Stimulated activated CD4-positive, alpha-beta T cell treated with anti-CD3 and anti-CD28 coated beads, Interleukin-1b, Interleukin-23, amount 100 ng/mL, for 1 hour (primary cell): Measurements from ENCODE around the gene GTF2E1.

ENCODE experiments used
- DNase-seq, 2 donors: peaks; one replicate each; pipeline ENCODE4 v3.0.0-alpha.2; 2020; ENCODE audit warnings: low read depth in 2 of 2

The GTF2E1 gene

GRCh38 chr3:120798346-120798745, 55.8 kb downstream of the GTF2E1 start:
- no peak for DNase-seq

- no peak for DNase-seq
These were observed 58.1 kb downstream of the GTF2E1 start for GRCh38 chr3:120800625-120801024.

- DNase-seq = no peak
These were observed 58.9 kb downstream of the GTF2E1 start for GRCh38 chr3:120801484-120801883.

- no peak for DNase-seq
These were observed 60.4 kb downstream of the GTF2E1 start for GRCh38 chr3:120802916-120803315.

GRCh38 chr3:120816728-120817127, 74.2 kb downstream of the GTF2E1 start:
- no peak for DNase-seq

GRCh38 chr3:120820748-120821147, 78.2 kb downstream of the GTF2E1 start:
- DNase-seq = no peak

GRCh38 chr3:120821426-120821825, 78.9 kb downstream of the GTF2E1 start:
- no peak for DNase-seq

GRCh38 chr3:120823156-120823555, 80.6 kb downstream of the GTF2E1 start:
- DNase-seq = no peak

GRCh38 chr3:120824613-120825012, 82.1 kb downstream of the GTF2E1 start:
- no peak for DNase-seq

- no peak for DNase-seq
These were observed 86.3 kb downstream of the GTF2E1 start for GRCh38 chr3:120828796-120829195.

GRCh38 chr3:120831066-120831465, 88.5 kb downstream of the GTF2E1 start:
- DNase-seq = no peak
